Astrocyte of the cerebellum (primary cell): Measurements from ENCODE around the gene IPO9.

Experiments used
- DNase-seq: peaks from one replicate; pipeline ENCODE4 v3.0.0-alpha.2; 2011; ENCODE audit warnings: low read depth
- H3K4me3 ChIP-seq: 2 replicates; pipeline ENCODE4 v1.5.1; 2011; ENCODE audit warnings: mild to moderate bottlenecking, low read depth, low read length, moderate library complexity
- in situ Hi-C: cut with HindIII; loops from 2 replicates; pipeline ENCODE4 v1.10.0; 2017; ENCODE audit warnings: low sequenced_read_pairs
- TF ChIP-seq, protein P1 (sequence below): IDR thresholded peaks from 2 replicates; pipeline ENCODE4 v1.5.1; 2012; ENCODE audit warnings: low read length, low read depth, moderate library complexity, mild to moderate bottlenecking; ENCODE audit errors: missing control alignments

Gene IPO9

DNA sequence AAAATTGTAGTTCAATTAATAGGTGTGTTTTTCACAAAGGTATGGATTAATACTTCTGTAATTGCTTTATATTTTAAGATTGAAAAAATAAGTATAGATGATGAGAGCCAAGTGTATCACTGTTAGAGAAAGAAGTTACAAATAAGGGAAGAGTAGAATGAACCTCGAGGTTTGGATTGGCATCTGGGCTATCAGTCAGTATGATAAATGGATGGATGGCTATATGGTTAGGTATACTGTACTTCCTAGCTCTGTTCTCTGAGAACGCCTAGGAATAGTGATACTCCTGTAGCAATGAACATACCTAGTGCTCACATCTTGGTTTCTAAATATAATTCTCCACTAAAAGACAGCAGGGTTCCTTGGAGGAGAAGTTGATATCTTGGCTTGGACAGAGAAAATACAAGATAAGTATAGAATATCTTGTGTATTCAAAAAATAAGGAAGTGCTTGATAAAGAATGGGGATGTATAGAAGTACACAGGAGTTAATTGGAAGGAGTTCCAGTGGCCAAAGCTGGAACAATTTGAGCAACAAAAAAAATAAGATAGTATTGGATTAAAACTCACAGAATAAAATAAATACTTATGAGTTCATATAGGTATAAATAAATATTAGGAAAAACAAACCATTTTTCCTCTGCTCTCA is 12.4 kb downstream of the IPO9 start:
- no peak for DNase-seq

DNA sequence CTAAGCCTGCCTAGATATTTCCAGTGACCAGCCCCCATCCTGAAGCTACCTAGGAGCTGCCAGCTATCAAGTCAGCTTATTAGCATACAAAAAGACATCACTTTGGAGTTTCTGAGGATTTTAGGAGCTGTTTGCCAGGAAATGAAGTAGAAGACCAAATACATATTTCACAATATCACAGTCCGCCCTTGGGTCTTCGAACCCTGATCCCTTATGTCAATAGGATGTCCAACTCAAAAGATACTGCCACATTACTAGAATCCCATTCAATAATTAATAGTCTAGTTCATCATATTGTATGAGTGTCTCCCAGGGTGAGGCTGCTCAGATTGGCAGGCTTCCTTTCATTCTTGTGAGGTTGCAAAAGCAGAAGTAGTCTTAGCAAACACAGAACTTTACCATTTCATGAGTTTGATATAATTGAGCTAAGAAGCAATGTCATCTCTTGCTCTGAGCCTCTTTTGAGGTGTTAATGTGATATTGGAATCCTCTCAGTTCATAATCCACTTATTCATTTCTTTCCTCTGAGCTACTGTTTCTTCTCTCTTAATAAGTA is 13.6 kb downstream of the IPO9 start:
- in situ Hi-C loops: no loop called here
- no peak for DNase-seq

More for the DNA sequence above, 12.4 kb downstream of the IPO9 start:
- H3K4me3 ChIP-seq: no peak overlapping the region
- TF ChIP-seq, protein P1, sequence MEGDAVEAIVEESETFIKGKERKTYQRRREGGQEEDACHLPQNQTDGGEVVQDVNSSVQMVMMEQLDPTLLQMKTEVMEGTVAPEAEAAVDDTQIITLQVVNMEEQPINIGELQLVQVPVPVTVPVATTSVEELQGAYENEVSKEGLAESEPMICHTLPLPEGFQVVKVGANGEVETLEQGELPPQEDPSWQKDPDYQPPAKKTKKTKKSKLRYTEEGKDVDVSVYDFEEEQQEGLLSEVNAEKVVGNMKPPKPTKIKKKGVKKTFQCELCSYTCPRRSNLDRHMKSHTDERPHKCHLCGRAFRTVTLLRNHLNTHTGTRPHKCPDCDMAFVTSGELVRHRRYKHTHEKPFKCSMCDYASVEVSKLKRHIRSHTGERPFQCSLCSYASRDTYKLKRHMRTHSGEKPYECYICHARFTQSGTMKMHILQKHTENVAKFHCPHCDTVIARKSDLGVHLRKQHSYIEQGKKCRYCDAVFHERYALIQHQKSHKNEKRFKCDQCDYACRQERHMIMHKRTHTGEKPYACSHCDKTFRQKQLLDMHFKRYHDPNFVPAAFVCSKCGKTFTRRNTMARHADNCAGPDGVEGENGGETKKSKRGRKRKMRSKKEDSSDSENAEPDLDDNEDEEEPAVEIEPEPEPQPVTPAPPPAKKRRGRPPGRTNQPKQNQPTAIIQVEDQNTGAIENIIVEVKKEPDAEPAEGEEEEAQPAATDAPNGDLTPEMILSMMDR: no peak
- in situ Hi-C loops: no loop called here

DNA sequence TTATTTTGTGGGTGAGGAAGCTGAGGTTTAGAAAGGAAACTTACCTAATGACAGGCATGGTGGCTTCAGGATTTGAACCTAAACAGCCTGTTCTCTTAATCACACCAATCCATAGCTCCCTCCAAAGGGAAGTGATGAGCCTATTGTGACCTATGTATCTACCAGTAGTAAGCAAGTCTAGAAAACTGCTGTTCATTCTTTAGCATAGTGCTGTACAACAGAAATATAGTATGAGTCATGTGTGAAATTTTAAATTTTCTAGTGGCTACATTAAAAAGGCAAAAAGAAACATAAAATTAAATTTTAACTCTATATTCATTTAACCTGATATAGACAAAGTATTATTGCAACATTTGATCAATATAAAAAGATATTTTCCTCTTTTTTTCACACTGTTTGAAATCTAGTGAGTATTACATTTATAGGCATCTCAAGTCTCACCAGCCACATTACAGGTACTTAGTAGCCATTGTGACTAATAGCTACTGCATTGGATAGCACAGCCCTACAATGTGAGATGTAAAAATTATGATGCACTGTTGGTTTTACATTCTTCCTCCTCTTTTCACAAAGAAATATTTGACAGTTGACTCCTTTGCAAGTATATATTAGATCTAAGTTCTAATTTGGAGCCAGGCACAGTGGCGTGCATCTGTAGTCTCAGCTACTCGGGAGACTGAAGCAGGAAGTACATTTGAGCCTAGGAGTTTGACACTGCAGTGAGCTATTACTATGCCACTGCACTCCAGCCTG is 16.6 kb downstream of the IPO9 start:
- DNase-seq: no peak
- in situ Hi-C loops: no loop called here
- TF ChIP-seq, protein P1: no peak
- H3K4me3 ChIP-seq: no peak overlapping the region

More for the DNA sequence above, 13.6 kb downstream of the IPO9 start:
- TF ChIP-seq, protein P1: no peak
- H3K4me3 ChIP-seq: no peak overlapping the region

DNA sequence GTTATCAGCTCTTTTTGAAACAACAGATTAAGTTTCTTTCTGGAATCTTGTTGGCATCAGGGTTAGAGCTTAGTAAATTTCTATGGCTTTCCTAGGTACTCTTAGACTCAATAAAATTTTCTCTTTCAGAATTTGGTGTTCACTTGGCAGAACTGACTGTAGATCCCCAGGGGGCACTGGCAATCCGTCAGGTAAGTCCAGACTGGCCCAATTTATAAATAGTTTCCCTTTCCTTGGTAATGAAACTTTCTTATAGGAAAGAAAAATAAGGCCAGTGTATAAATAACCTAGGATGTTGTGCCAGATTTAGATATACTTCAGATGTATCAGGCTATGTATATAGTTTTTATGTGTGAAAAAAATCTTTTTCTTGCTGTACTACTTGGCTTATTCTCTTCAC is 18.2 kb downstream of the IPO9 start:
- TF ChIP-seq, protein P1: no peak
- in situ Hi-C loops: no loop called here
- no peak overlapping the region for H3K4me3 ChIP-seq
- DNase-seq: no peak

DNA sequence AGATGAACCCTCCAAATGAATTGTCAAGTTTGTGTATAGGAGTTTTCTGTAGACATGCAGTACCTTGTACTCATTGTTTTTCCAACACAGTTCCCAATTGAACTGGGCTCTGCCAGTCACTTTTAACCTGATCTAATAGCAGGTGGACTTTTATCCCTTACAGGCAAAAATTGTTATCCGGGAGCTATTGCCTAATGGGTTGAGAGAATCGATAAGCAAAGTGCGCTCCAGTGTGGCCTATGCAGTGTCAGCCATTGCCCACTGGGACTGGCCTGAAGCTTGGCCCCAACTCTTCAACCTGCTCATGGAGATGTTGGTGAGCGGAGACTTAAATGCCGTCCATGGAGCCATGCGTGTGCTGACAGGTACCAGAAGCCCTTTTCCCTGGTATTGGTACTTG is 19.3 kb downstream of the IPO9 start:
- no peak overlapping the region for H3K4me3 ChIP-seq
- DNase-seq: no peak
- in situ Hi-C loops: no loop called here
- TF ChIP-seq, protein P1: no peak

DNA sequence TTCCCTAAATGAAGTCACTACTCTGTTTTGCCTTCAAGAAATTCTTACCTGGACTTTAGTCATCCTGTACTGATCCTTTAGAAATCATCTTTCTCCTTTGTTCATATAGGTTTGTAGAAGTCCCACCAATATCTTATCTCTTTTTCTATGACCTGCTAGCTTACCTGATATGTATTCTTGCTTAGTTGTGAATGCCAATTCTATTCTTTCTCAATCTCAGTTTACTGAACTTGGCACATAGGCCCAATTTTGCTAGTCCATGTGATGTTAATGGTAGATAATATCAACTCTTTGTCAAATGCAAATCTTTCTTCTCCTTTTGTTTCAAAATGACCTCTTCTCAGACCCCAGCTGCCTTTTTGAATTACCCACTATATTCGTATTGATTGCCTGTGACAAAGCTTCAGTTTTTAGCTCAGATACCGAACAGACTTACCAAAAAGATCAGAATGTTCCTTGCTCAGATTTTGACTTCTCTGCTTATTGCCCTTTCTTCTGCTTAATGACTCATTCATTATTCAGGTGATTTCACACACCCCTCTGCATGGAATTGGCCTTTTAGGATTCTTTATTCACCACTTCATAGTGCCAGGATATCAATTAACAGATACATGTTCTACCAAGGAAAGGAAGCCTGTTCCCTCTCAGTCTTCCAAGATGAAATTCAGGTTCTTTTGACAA is 20.6 kb downstream of the IPO9 start:
- DNase-seq: no peak
- in situ Hi-C loops: no loop called here
- H3K4me3 ChIP-seq: no peak overlapping the region
- TF ChIP-seq, protein P1: no peak
